HG03354 (cell line): ENCODE measurements around the gene BCAS3.

Source experiments
- ATAC-seq: cut with Tn5 transposase; IDR thresholded peaks from one replicate; pipeline ENCODE4 v1.9.1; 2021; ENCODE audit warnings: mild to moderate bottlenecking; ENCODE audit not compliant: unreplicated experiment, poor library complexity, severe bottlenecking

The BCAS3 gene

GRCh38 chr17:61158376-61158775 is 480.7 kb downstream of the BCAS3 start:
- no peak for ATAC-seq

- ATAC-seq: no peak
Measured at GRCh38 chr17:61159221-61159814, 481.7 kb downstream of the BCAS3 start.

- ATAC-seq: no peak
Measured at GRCh38 chr17:61160204-61160603, 482.6 kb downstream of the BCAS3 start.

- no peak for ATAC-seq
Measured at GRCh38 chr17:61160789-61161445, 483.3 kb downstream of the BCAS3 start.

GRCh38 chr17:61161615-61162134 is 484.0 kb downstream of the BCAS3 start:
- ATAC-seq: no peak

- ATAC-seq: no peak
Measured at GRCh38 chr17:61164517-61164916, 486.9 kb downstream of the BCAS3 start.

- no peak for ATAC-seq
Measured at GRCh38 chr17:61167075-61167474, 489.4 kb downstream of the BCAS3 start.

- ATAC-seq: peak; percentile 60
Measured at GRCh38 chr17:61168506-61168905, 490.9 kb downstream of the BCAS3 start.

GRCh38 chr17:61174310-61174709 is 496.7 kb downstream of the BCAS3 start:
- ATAC-seq: no peak

GRCh38 chr17:61175298-61176142 is 497.9 kb downstream of the BCAS3 start:
- no peak for ATAC-seq

- no peak for ATAC-seq
Measured at GRCh38 chr17:61177351-61177750, 499.7 kb downstream of the BCAS3 start.

GRCh38 chr17:61178284-61178683 is 500.6 kb downstream of the BCAS3 start:
- ATAC-seq: no peak

- no peak for ATAC-seq
Measured at GRCh38 chr17:61179380-61179806, 501.7 kb downstream of the BCAS3 start.

GRCh38 chr17:61183793-61184192 is 506.1 kb downstream of the BCAS3 start:
- no peak for ATAC-seq

GRCh38 chr17:61185385-61185784 is 507.7 kb downstream of the BCAS3 start:
- ATAC-seq: no peak

GRCh38 chr17:61187038-61187437 is 509.4 kb downstream of the BCAS3 start:
- ATAC-seq: no peak

- no peak for ATAC-seq
Measured at GRCh38 chr17:61188081-61188480, 510.4 kb downstream of the BCAS3 start.

GRCh38 chr17:61189968-61190367 is 512.3 kb downstream of the BCAS3 start:
- no peak for ATAC-seq

GRCh38 chr17:61196302-61196704 is 518.7 kb downstream of the BCAS3 start:
- ATAC-seq: no peak

GRCh38 chr17:61196799-61197198 is 519.1 kb downstream of the BCAS3 start:
- no peak for ATAC-seq
